SK-N-SH (cell line): ENCODE data around the gene TUBB4A. TPM values are rescaled to one million over a fixed set of nuclear protein-coding genes. Genes with fewer than 3 reads are reported as not detected.

Experiments used
- CTCF ChIA-PET: fragments of 300-600, 350-600 bp; formaldehyde crosslinking; extraction: SDS; loops from one replicate; lab custom pipeline; 2021; lab: Yijun Ruan, JAX
- POLR2A ChIA-PET: fragments of 350-600 bp; sonication (Branson Sonifier 250); formaldehyde crosslinking; extraction: SDS; loops from one replicate; lab custom pipeline; 2020; ENCODE audit warnings: antibody characterized with exemption, inconsistent platforms; lab: Yijun Ruan, JAX
- DNase-seq: peaks from one replicate; pipeline ENCODE4 v3.0.0; 2012
- H2AFZ ChIP-seq: fragments of 200-600 bp; sonication (generic); 2 replicates; pipeline ENCODE4 v1.8.1; 2016; ENCODE audit warnings: antibody characterized with exemption, mild to moderate bottlenecking, low read depth
- H3F3A ChIP-seq: fragments of 200-600 bp; sonication (generic); replicated peaks from 2 replicates; pipeline ENCODE3; 2016; ENCODE audit warnings: antibody characterized with exemption, mild to moderate bottlenecking; ENCODE audit not compliant: insufficient read depth
- H3K27ac ChIP-seq, 2 experiments: fragments of 200-500 bp in 1 of 2; fragments of 200-600 bp in 1 of 2; sonication (Bioruptor generic) in 1 of 2; sonication (generic), shearing (Covaris generic) in 1 of 2; 2 replicates each; pipeline versions ENCODE4 v1.5.1 to v1.6.1; 2014 to 2016; ENCODE audit warnings: low read depth in 2 of 2, inconsistent platforms in 1 of 2, low read length in 1 of 2, mild to moderate bottlenecking in 1 of 2, mixed read lengths in 1 of 2
- H3K27me3 ChIP-seq: fragments of 200-600 bp; sonication (generic), shearing (Covaris generic); 2 replicates; pipeline ENCODE4 v1.6.1; 2016; ENCODE audit warnings: mixed run types; ENCODE audit not compliant: insufficient read depth
- H3K36me3 ChIP-seq, 2 experiments: fragments of 200-500 bp in 1 of 2; fragments of 200-600 bp in 1 of 2; sonication (Bioruptor generic) in 1 of 2; sonication (generic) in 1 of 2; replicated peaks in 1 of 2; 2 replicates each; pipeline versions ENCODE3 to v1.5.1; 2014 to 2016; ENCODE audit warnings: low read length in 1 of 2, mild to moderate bottlenecking in 1 of 2; ENCODE audit not compliant: insufficient read depth in 2 of 2, control insufficient read depth in 1 of 2
- H3K4me1 ChIP-seq, 2 experiments: fragments of 200-500 bp in 1 of 2; fragments of 200-600 bp in 1 of 2; sonication (Bioruptor generic) in 1 of 2; sonication (generic), shearing (Covaris generic) in 1 of 2; 2 replicates each; pipeline versions ENCODE4 v1.5.1 to v1.6.1; 2014 to 2016; ENCODE audit warnings: low read depth in 1 of 2, low read length in 1 of 2, mixed run types in 1 of 2; ENCODE audit not compliant: insufficient read depth in 2 of 2, control insufficient read depth in 1 of 2
- H3K4me2 ChIP-seq: fragments of 200-600 bp; sonication (generic), shearing (Covaris generic); 2 replicates; pipeline ENCODE4 v1.6.1; 2017; ENCODE audit warnings: mixed run types
- H3K4me3 ChIP-seq, 2 experiments: fragments of 200-500 bp in 1 of 2; fragments of 200-600 bp in 1 of 2; sonication (Bioruptor generic) in 1 of 2; sonication (generic), shearing (Covaris generic) in 1 of 2; 2 replicates each; pipeline versions ENCODE4 v1.5.1 to v1.8.1; 2014 to 2016; ENCODE audit warnings: low read depth in 2 of 2, inconsistent platforms in 1 of 2, low read length in 1 of 2, mild to moderate bottlenecking in 1 of 2, mixed read lengths in 1 of 2, moderate library complexity in 1 of 2
- H3K79me2 ChIP-seq: fragments of 200-600 bp; sonication (generic); 2 replicates; pipeline ENCODE4 v1.8.1; 2017; ENCODE audit warnings: mild to moderate bottlenecking; ENCODE audit not compliant: insufficient read depth
- H3K9ac ChIP-seq: fragments of 200-600 bp; sonication (generic); 2 replicates; pipeline ENCODE4 v1.6.1; 2017; ENCODE audit warnings: mixed run types
- H3K9me2 ChIP-seq: fragments of 200-600 bp; sonication (generic); 2 replicates; pipeline ENCODE4 v1.6.1; 2017; ENCODE audit warnings: mixed run types
- H3K9me3 ChIP-seq: fragments of 200-600 bp; sonication (generic); 2 replicates; pipeline ENCODE4 v1.6.1; 2017; ENCODE audit warnings: mixed run types, mild to moderate bottlenecking, moderate library complexity
- H4K20me1 ChIP-seq: fragments of 200-600 bp; sonication (generic); 2 replicates; pipeline ENCODE4 v1.6.1; 2017; ENCODE audit warnings: mild to moderate bottlenecking, mixed run types; ENCODE audit not compliant: insufficient read depth
- CHD2 ChIP-seq: fragments of 150-350 bp; IDR thresholded peaks from 2 replicates; pipeline ENCODE4 v1.6.1; 2018; ENCODE audit warnings: low read length; ENCODE audit not compliant: partially characterized antibody
- EZH2phosphoT487 ChIP-seq: fragments of 200-600 bp; sonication (generic); IDR thresholded peaks from 2 replicates; pipeline ENCODE4 v1.6.1; 2017; ENCODE audit warnings: low read depth, mixed run types, mild to moderate bottlenecking, antibody characterized with exemption, moderate library complexity, borderline replicate concordance
- FOXJ3 ChIP-seq: sonication (generic); formaldehyde crosslinking; IDR thresholded peaks from 2 replicates; pipeline ENCODE4 v1.5.1; 2020; ENCODE audit warnings: mild to moderate bottlenecking, missing genetic modification reagents
- GABPA ChIP-seq: IDR thresholded peaks from 2 replicates; pipeline ENCODE4 v1.4.0; 2012; ENCODE audit warnings: low read depth, mild to moderate bottlenecking
- JUND ChIP-seq: IDR thresholded peaks from 2 replicates; pipeline ENCODE4 v1.4.0; 2012
- MXI1 ChIP-seq: IDR thresholded peaks from 2 replicates; pipeline ENCODE4 v1.6.1; 2012; ENCODE audit warnings: mild to moderate bottlenecking, low read depth, low read length, improper control_type of control experiment
- NFIC ChIP-seq: IDR thresholded peaks from 2 replicates; pipeline ENCODE4 v1.4.0; 2012; ENCODE audit warnings: borderline replicate concordance
- POLR2AphosphoS5 ChIP-seq: IDR thresholded peaks from 2 replicates; pipeline ENCODE4 v1.6.1; 2012; ENCODE audit warnings: low read depth, low read length
- RAD21 ChIP-seq: IDR thresholded peaks from 2 replicates; pipeline ENCODE4 v1.6.1; 2012; ENCODE audit warnings: mild to moderate bottlenecking, low read length
- RXRA ChIP-seq: IDR thresholded peaks from 2 replicates; pipeline ENCODE4 v1.4.0; 2012; ENCODE audit warnings: low read depth, mild to moderate bottlenecking, borderline replicate concordance
- SMC3 ChIP-seq: IDR thresholded peaks from 2 replicates; pipeline ENCODE4 v1.6.1; 2012; ENCODE audit warnings: low read depth, low read length, improper control_type of control experiment
- TEAD4 ChIP-seq: IDR thresholded peaks from 2 replicates; pipeline ENCODE4 v1.4.0; 2012; ENCODE audit warnings: mild to moderate bottlenecking, borderline replicate concordance; ENCODE audit not compliant: insufficient read depth
- WGBS: methylation state at CpG from one replicate; pipeline ENCODE4 v1.1.6; 2017; ENCODE audit warnings: low lambda C conversion rate; 5-methylcytosine and 5-hydroxymethylcytosine counted together
- polyA plus RNA-seq, 3 experiments: library from polyadenylated mRNA; depleted of rRNA; stranded (reverse); fragments of >200 nt; gene quantifications; 2 replicates each; pipeline ENCODE4 v1.2.3, GENCODE V29; 2012
- TF ChIP-seq, protein P1 (sequence below): IDR thresholded peaks from 2 replicates; pipeline ENCODE4 v1.4.0; 2012; ENCODE audit warnings: low read depth, borderline replicate concordance
- TF ChIP-seq, protein P2 (sequence below): IDR thresholded peaks from 2 replicates; pipeline ENCODE4 v1.6.1; 2012; ENCODE audit warnings: mild to moderate bottlenecking, low read depth, low read length, moderate library complexity
- TF ChIP-seq, protein P3 (sequence below): IDR thresholded peaks from 2 replicates; pipeline ENCODE4 v1.4.0; 2012; ENCODE audit warnings: low read depth, borderline replicate concordance
- TF ChIP-seq, protein P4 (sequence below): fragments of 150-350 bp; IDR thresholded peaks from 2 replicates; pipeline ENCODE4 v1.6.1; 2016; ENCODE audit warnings: mild to moderate bottlenecking, low read depth, low read length

TUBB4A gene
- polyA plus RNA-seq, 1 of the 3 experiments (the other 2 are of a cell fraction), result 4.5 TPM

DNA sequence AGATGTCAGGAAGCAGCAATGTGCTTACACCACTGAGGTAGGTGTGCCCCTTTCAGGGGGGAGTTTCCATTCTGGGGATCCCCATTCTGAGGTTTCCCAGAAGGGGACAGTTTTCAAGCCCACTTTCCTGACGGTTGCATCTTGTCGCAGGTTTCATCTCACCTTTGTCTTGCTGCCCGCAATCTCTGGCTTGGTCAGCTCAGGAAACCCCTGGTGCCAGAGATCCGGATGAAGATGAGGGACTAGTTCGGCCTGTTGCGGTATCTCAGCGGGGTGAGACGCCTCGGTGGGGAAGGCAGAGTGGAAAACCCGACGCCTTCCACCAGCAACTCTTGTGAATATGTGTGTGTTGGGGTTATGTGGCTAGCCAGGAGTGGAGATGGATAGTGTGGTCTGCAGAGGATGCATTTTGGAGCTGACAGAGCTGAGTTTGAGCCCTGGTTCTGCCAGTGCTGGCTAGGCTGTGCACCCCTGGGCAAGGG is 41.8 kb upstream of the TUBB4A start:
- CTCF ChIA-PET, result no interaction called here
- TF ChIP-seq FOXJ3, result no peak
- no peak for TF ChIP-seq RAD21
- TF ChIP-seq JUND, result no peak
- no peak for TF ChIP-seq SMC3
- no peak for TF ChIP-seq NFIC
- TF ChIP-seq, protein P1, sequence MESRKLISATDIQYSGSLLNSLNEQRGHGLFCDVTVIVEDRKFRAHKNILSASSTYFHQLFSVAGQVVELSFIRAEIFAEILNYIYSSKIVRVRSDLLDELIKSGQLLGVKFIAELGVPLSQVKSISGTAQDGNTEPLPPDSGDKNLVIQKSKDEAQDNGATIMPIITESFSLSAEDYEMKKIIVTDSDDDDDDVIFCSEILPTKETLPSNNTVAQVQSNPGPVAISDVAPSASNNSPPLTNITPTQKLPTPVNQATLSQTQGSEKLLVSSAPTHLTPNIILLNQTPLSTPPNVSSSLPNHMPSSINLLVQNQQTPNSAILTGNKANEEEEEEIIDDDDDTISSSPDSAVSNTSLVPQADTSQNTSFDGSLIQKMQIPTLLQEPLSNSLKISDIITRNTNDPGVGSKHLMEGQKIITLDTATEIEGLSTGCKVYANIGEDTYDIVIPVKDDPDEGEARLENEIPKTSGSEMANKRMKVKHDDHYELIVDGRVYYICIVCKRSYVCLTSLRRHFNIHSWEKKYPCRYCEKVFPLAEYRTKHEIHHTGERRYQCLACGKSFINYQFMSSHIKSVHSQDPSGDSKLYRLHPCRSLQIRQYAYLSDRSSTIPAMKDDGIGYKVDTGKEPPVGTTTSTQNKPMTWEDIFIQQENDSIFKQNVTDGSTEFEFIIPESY, result no peak
- TF ChIP-seq, protein P2, sequence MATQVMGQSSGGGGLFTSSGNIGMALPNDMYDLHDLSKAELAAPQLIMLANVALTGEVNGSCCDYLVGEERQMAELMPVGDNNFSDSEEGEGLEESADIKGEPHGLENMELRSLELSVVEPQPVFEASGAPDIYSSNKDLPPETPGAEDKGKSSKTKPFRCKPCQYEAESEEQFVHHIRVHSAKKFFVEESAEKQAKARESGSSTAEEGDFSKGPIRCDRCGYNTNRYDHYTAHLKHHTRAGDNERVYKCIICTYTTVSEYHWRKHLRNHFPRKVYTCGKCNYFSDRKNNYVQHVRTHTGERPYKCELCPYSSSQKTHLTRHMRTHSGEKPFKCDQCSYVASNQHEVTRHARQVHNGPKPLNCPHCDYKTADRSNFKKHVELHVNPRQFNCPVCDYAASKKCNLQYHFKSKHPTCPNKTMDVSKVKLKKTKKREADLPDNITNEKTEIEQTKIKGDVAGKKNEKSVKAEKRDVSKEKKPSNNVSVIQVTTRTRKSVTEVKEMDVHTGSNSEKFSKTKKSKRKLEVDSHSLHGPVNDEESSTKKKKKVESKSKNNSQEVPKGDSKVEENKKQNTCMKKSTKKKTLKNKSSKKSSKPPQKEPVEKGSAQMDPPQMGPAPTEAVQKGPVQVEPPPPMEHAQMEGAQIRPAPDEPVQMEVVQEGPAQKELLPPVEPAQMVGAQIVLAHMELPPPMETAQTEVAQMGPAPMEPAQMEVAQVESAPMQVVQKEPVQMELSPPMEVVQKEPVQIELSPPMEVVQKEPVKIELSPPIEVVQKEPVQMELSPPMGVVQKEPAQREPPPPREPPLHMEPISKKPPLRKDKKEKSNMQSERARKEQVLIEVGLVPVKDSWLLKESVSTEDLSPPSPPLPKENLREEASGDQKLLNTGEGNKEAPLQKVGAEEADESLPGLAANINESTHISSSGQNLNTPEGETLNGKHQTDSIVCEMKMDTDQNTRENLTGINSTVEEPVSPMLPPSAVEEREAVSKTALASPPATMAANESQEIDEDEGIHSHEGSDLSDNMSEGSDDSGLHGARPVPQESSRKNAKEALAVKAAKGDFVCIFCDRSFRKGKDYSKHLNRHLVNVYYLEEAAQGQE, result no peak
- TF ChIP-seq RXRA, result no peak
- TF ChIP-seq, protein P3, sequence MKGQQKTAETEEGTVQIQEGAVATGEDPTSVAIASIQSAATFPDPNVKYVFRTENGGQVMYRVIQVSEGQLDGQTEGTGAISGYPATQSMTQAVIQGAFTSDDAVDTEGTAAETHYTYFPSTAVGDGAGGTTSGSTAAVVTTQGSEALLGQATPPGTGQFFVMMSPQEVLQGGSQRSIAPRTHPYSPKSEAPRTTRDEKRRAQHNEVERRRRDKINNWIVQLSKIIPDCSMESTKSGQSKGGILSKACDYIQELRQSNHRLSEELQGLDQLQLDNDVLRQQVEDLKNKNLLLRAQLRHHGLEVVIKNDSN, result no peak
- TF ChIP-seq, protein P4, sequence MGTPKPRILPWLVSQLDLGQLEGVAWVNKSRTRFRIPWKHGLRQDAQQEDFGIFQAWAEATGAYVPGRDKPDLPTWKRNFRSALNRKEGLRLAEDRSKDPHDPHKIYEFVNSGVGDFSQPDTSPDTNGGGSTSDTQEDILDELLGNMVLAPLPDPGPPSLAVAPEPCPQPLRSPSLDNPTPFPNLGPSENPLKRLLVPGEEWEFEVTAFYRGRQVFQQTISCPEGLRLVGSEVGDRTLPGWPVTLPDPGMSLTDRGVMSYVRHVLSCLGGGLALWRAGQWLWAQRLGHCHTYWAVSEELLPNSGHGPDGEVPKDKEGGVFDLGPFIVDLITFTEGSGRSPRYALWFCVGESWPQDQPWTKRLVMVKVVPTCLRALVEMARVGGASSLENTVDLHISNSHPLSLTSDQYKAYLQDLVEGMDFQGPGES, result no peak
- TF ChIP-seq TEAD4, result no peak
- TF ChIP-seq CHD2, result no peak
- no peak for TF ChIP-seq GABPA
- no peak for TF ChIP-seq MXI1
- TF ChIP-seq POLR2AphosphoS5, result no peak
- no peak for TF ChIP-seq EZH2phosphoT487
- Histone ChIP-seq H3K9me3 (no peaks in the 10 kb centered on the region), H3K9ac (no peak overlapping the region), H3K79me2 (no peaks in the 10 kb centered on the region), H3K9me2 (no peaks in the 10 kb centered on the region), H2AFZ (no peak overlapping the region), H3K4me1 (no peaks in the 10 kb centered on the region), H3K4me3 (no peak overlapping the region), H3K27ac (no peak overlapping the region), H3F3A (no peaks in the 10 kb centered on the region), H4K20me1 (no peaks in the 10 kb centered on the region), H3K4me2 (no peak overlapping the region), H3K27me3 (peaks cover 40% of the 10 kb centered on the region; the same call in 1 of the 2 replicates), H3K36me3 (no peaks in the 10 kb centered on the region)
- POLR2A ChIA-PET, result interaction anchor here (0.6 kb wide), 1 partner anchor 28 kb away, joined by 3 read pairs; no protein-coding TSS in a partner anchor
- DNase-seq, result no peak
- WGBS, result 12% methylated on average over 5 of the region's 11 CpGs
